Measurements from ENCODE around the gene HSPB9. TPM values are rescaled to one million over a fixed set of nuclear protein-coding genes. Genes with fewer than 3 reads are reported as not detected.

HSPB9 gene
- total RNA-seq, 1 experiment from 2014 or later, result not detected

- no TSS peak for BruUV-seq (replicated peaks)
- ChIA-PET CTCF (no interaction called here), RAD21 (ENCODE audit: low non-redundant PET in 1 of 2, low total read pairs in 2 of 2, uncharacterized antibody in 2 of 2, unreplicated experiment in 2 of 2) (no interaction called here), POLR2A (no interaction called here)
- peak; percentile 52 for ATAC-seq
- Histone ChIP-seq H3K9me2 (ENCODE audit: insufficient read depth) (no peaks in the 10 kb centered on the region), H3K79me2 (ENCODE audit: insufficient read depth, low read length) (no peaks in the 10 kb centered on the region), H3K9ac (ENCODE audit: low read length) (no peak overlapping the region), H3K4me3 (replicated peaks in 1 of 2; ENCODE audit: low read depth in 1 of 2, low read length in 2 of 2) (no peak overlapping the region), H3K4me2 (ENCODE audit: low read length) (peak overlapping the region; percentile 56), H2AFZ (ENCODE audit: low read depth, low read length, poor library complexity, severe bottlenecking) (no peak overlapping the region), H3K27me3 (ENCODE audit: insufficient read depth, low read length) (no peaks in the 10 kb centered on the region), H3K4me1 (ENCODE audit: control insufficient read depth in 1 of 2, insufficient read depth in 2 of 2, low read length in 2 of 2) (peaks cover 11 to 21% of the 10 kb centered on the region in 2 experiments; a peak in 3 of 4 replicates), H3K27ac (ENCODE audit: low read depth, low read length) (no peak overlapping the region), H4K20me1 (ENCODE audit: insufficient read depth) (no peaks in the 10 kb centered on the region), H3K9me3 (ENCODE audit: control insufficient read depth in 1 of 2, insufficient read depth in 1 of 2, low read depth in 1 of 2, low read length in 2 of 2) (no peaks in the 10 kb centered on the region), H3K36me3 (ENCODE audit: control insufficient read depth in 1 of 2, insufficient read depth in 2 of 2, low read length in 2 of 2) (no peaks in the 10 kb centered on the region)
- TF ChIP-seq RAD21 (IDR thresholded peaks at IDR 0.05; ENCODE audit: low read depth) (no peak), YY1 (IDR thresholded peaks at IDR 0.05; ENCODE audit: extremely low read depth, insufficient replicate concordance, low read depth, low read length) (no peak), POLR2AphosphoS5 (IDR thresholded peaks at IDR 0.05; ENCODE audit: low read depth, low read length) (no peak), EGR1 (IDR thresholded peaks at IDR 0.05; ENCODE audit: low read depth) (no peak), ZBTB33 (IDR thresholded peaks at IDR 0.05; ENCODE audit: extremely low read depth, insufficient replicate concordance, low read length) (no peak), ELF1 (IDR thresholded peaks at IDR 0.05; ENCODE audit: borderline replicate concordance, low read depth) (no peak), MAX (IDR thresholded peaks at IDR 0.05) (no peak), ATF3 (IDR thresholded peaks at IDR 0.05) (no peak), ZNF274 (IDR thresholded peaks at IDR 0.05; ENCODE audit: low read depth, low read length) (no peak), ZFX (IDR thresholded peaks at IDR 0.05) (no peak), CEBPB (IDR thresholded peaks at IDR 0.05; ENCODE audit: low read depth) (no peak)
- intact Hi-C loops (cut with micrococcal nuclease), result no loop called here
- no peak for DNase-seq (ENCODE audit: low read depth, low spot score)
These were observed 41.0 kb upstream of the HSPB9 start for GRCh38 chr17:42081516-42082129.
